Mesendoderm (in vitro differentiated cells): ENCODE data around the gene USP7.

Source experiments
- DNase-seq: peaks from one replicate; pipeline ENCODE4 v3.0.0; 2013
- H2AK5ac ChIP-seq: 2 replicates; pipeline ENCODE4 v1.6.1; 2013; ENCODE audit warnings: low read length, inconsistent platforms
- H2BK120ac ChIP-seq: 2 replicates; pipeline ENCODE4 v1.6.1; 2013; ENCODE audit warnings: low read depth, mild to moderate bottlenecking, low read length, moderate library complexity, mixed read lengths
- H2BK15ac ChIP-seq: replicated peaks from 2 replicates; pipeline ENCODE4 v1.6.1; 2013; ENCODE audit warnings: low read depth, mild to moderate bottlenecking, moderate library complexity
- H2BK5ac ChIP-seq: 2 replicates; pipeline ENCODE4 v1.6.1; 2013; ENCODE audit warnings: low read length, inconsistent platforms
- H3K18ac ChIP-seq: 2 replicates; pipeline ENCODE4 v1.6.1; 2013; ENCODE audit warnings: mild to moderate bottlenecking, low read length, mixed read lengths
- H3K23ac ChIP-seq: one replicate; pipeline ENCODE4 v1.6.1; 2013; ENCODE audit warnings: low read length
- H3K27ac ChIP-seq: 2 replicates; pipeline ENCODE4 v1.5.1; 2013; ENCODE audit warnings: low read depth, mild to moderate bottlenecking, inconsistent platforms, low read length, moderate library complexity
- H3K27me3 ChIP-seq: 2 replicates; pipeline ENCODE4 v1.6.1; 2013; ENCODE audit warnings: low read length, control low read depth, mild to moderate bottlenecking, inconsistent platforms; ENCODE audit not compliant: insufficient read depth, poor library complexity
- H3K36me3 ChIP-seq: 2 replicates; pipeline ENCODE4 v1.6.1; 2013; ENCODE audit warnings: low read length, inconsistent platforms; ENCODE audit not compliant: control insufficient read depth, insufficient read depth
- H3K4ac ChIP-seq: one replicate; pipeline ENCODE4 v1.6.1; 2013; ENCODE audit warnings: low read depth, mild to moderate bottlenecking, low read length, moderate library complexity
- H3K4me1 ChIP-seq: 2 replicates; pipeline ENCODE4 v1.6.1; 2013; ENCODE audit warnings: low read depth, low read length, inconsistent platforms; ENCODE audit not compliant: control insufficient read depth
- H3K4me2 ChIP-seq: 2 replicates; pipeline ENCODE4 v1.6.1; 2013; ENCODE audit warnings: low read length
- H3K4me3 ChIP-seq: 2 replicates; pipeline ENCODE4 v1.5.1; 2013; ENCODE audit warnings: mild to moderate bottlenecking, low read length
- H3K56ac ChIP-seq: one replicate; pipeline ENCODE4 v1.6.1; 2013; ENCODE audit warnings: low read length
- H3K79me1 ChIP-seq: 2 replicates; pipeline ENCODE4 v1.6.1; 2013; ENCODE audit warnings: low read length, inconsistent platforms
- H3K79me2 ChIP-seq: 2 replicates; pipeline ENCODE4 v1.6.1; 2013; ENCODE audit warnings: mild to moderate bottlenecking, low read length; ENCODE audit not compliant: control insufficient read depth, insufficient read depth
- H3K9ac ChIP-seq: 2 replicates; pipeline ENCODE4 v1.6.1; 2013; ENCODE audit warnings: low read length, inconsistent platforms
- H4K5ac ChIP-seq: one replicate; pipeline ENCODE4 v1.6.1; 2013; ENCODE audit warnings: low read length
- H4K8ac ChIP-seq: one replicate; pipeline ENCODE4 v1.6.1; 2013; ENCODE audit warnings: low read depth, mild to moderate bottlenecking, control low read depth, low read length, moderate library complexity
- WGBS: extraction: QIAGEN DNeasy Blood & Tissue Kit; methylation state at CpG from one replicate; pipeline ENCODE4 v1.1.7; 2013; ENCODE audit warnings: low lambda C conversion rate, missing lambda C conversion rate; ENCODE audit not compliant: insufficient coverage; ENCODE audit errors: extremely low coverage; 5-methylcytosine and 5-hydroxymethylcytosine counted together

Gene USP7

GRCh38 chr16:9007177-9007794, 43.6 kb upstream of the USP7 start:
- no peaks in the 10 kb centered on the region for H3K79me2 ChIP-seq
- no peak overlapping the region for H3K27ac ChIP-seq
- no peak for DNase-seq
- H3K4me3 ChIP-seq: no peak overlapping the region
- H3K36me3 ChIP-seq: no peaks in the 10 kb centered on the region
- no peak overlapping the region for H2BK120ac ChIP-seq
- no peaks in the 10 kb centered on the region for H3K4me1 ChIP-seq
- no peak overlapping the region for H3K23ac ChIP-seq
- H3K79me1 ChIP-seq: no peaks in the 10 kb centered on the region
- no peaks in the 10 kb centered on the region for H3K27me3 ChIP-seq
- no peak overlapping the region for H3K56ac ChIP-seq
- no peak overlapping the region for H4K8ac ChIP-seq
- H2BK5ac ChIP-seq: no peak overlapping the region
- no peak overlapping the region for H2BK15ac ChIP-seq
- H3K4ac ChIP-seq: no peak overlapping the region
- WGBS: no CpG with 5 or more reads among the region's 17 CpGs
- no peak overlapping the region for H3K4me2 ChIP-seq
- H4K5ac ChIP-seq: no peak overlapping the region
- H3K9ac ChIP-seq: no peak overlapping the region
- no peak overlapping the region for H2AK5ac ChIP-seq
- H3K18ac ChIP-seq: no peak overlapping the region

- Histone ChIP-seq H3K23ac (no peak overlapping the region), H3K56ac (no peak overlapping the region), H3K4me2 (no peak overlapping the region), H3K27me3 (no peaks in the 10 kb centered on the region), H2AK5ac (no peak overlapping the region), H3K4ac (no peak overlapping the region), H3K4me3 (no peak overlapping the region), H3K9ac (no peak overlapping the region), H3K79me1 (no peaks in the 10 kb centered on the region), H4K8ac (no peak overlapping the region), H3K79me2 (no peaks in the 10 kb centered on the region), H3K18ac (no peak overlapping the region), H2BK5ac (no peak overlapping the region), H2BK120ac (no peak overlapping the region), H3K4me1 (no peaks in the 10 kb centered on the region), H4K5ac (no peak overlapping the region), H2BK15ac (no peak overlapping the region), H3K27ac (no peak overlapping the region), H3K36me3 (no peaks in the 10 kb centered on the region)
- WGBS: no CpG with 5 or more reads among the region's 4 CpGs
- DNase-seq: no peak
Observed at GRCh38 chr16:9004183-9004582, 40.5 kb upstream of the USP7 start.

GRCh38 chr16:9003763-9004162, 40.1 kb upstream of the USP7 start:
- Histone ChIP-seq H2AK5ac (no peak overlapping the region), H3K27me3 (no peaks in the 10 kb centered on the region), H3K4me3 (no peak overlapping the region), H3K79me2 (no peaks in the 10 kb centered on the region), H3K23ac (no peak overlapping the region), H3K4me1 (no peaks in the 10 kb centered on the region), H3K56ac (no peak overlapping the region), H3K79me1 (no peaks in the 10 kb centered on the region), H3K27ac (no peak overlapping the region), H3K18ac (no peak overlapping the region), H2BK5ac (no peak overlapping the region), H3K4me2 (no peak overlapping the region), H4K5ac (no peak overlapping the region), H3K9ac (no peak overlapping the region), H3K4ac (no peak overlapping the region), H4K8ac (no peak overlapping the region), H3K36me3 (no peaks in the 10 kb centered on the region), H2BK15ac (no peak overlapping the region), H2BK120ac (no peak overlapping the region)
- no CpG with 5 or more reads among the region's 3 CpGs for WGBS
- DNase-seq: no peak

GRCh38 chr16:9003322-9003721, 39.6 kb upstream of the USP7 start:
- DNase-seq: no peak
- no peak overlapping the region for H3K56ac ChIP-seq
- H3K79me1 ChIP-seq: no peaks in the 10 kb centered on the region
- no peak overlapping the region for H2BK5ac ChIP-seq
- no CpG with 5 or more reads among the region's 5 CpGs for WGBS
- no peak overlapping the region for H4K8ac ChIP-seq
- H3K4me1 ChIP-seq: no peaks in the 10 kb centered on the region
- no peak overlapping the region for H3K27ac ChIP-seq
- H2BK120ac ChIP-seq: no peak overlapping the region
- no peak overlapping the region for H3K23ac ChIP-seq
- H3K4ac ChIP-seq: no peak overlapping the region
- H3K4me2 ChIP-seq: no peak overlapping the region
- H2BK15ac ChIP-seq: no peak overlapping the region
- no peak overlapping the region for H4K5ac ChIP-seq
- no peak overlapping the region for H2AK5ac ChIP-seq
- H3K18ac ChIP-seq: no peak overlapping the region
- no peak overlapping the region for H3K4me3 ChIP-seq
- H3K9ac ChIP-seq: no peak overlapping the region
- H3K36me3 ChIP-seq: no peaks in the 10 kb centered on the region
- H3K27me3 ChIP-seq: no peaks in the 10 kb centered on the region
- H3K79me2 ChIP-seq: no peaks in the 10 kb centered on the region

- H3K4me1 ChIP-seq: no peaks in the 10 kb centered on the region
- no peak overlapping the region for H3K4me3 ChIP-seq
- no peak overlapping the region for H2BK15ac ChIP-seq
- no peak overlapping the region for H2BK120ac ChIP-seq
- H3K18ac ChIP-seq: no peak overlapping the region
- no peaks in the 10 kb centered on the region for H3K27me3 ChIP-seq
- no CpG with 5 or more reads among the region's 2 CpGs for WGBS
- no peak overlapping the region for H3K4me2 ChIP-seq
- H3K4ac ChIP-seq: no peak overlapping the region
- H4K8ac ChIP-seq: no peak overlapping the region
- no peaks in the 10 kb centered on the region for H3K79me1 ChIP-seq
- H2BK5ac ChIP-seq: no peak overlapping the region
- no peak overlapping the region for H2AK5ac ChIP-seq
- no peaks in the 10 kb centered on the region for H3K36me3 ChIP-seq
- H3K79me2 ChIP-seq: no peaks in the 10 kb centered on the region
- DNase-seq: no peak
- no peak overlapping the region for H3K27ac ChIP-seq
- H4K5ac ChIP-seq: no peak overlapping the region
- no peak overlapping the region for H3K9ac ChIP-seq
- H3K56ac ChIP-seq: no peak overlapping the region
- H3K23ac ChIP-seq: no peak overlapping the region
Observed at GRCh38 chr16:9002042-9002441, 38.3 kb upstream of the USP7 start.

GRCh38 chr16:9000664-9001063, 37.0 kb upstream of the USP7 start:
- H3K4ac ChIP-seq: no peak overlapping the region
- no peak overlapping the region for H3K4me2 ChIP-seq
- no peaks in the 10 kb centered on the region for H3K79me2 ChIP-seq
- no peak overlapping the region for H2BK5ac ChIP-seq
- H3K27ac ChIP-seq: no peak overlapping the region
- no peak overlapping the region for H4K8ac ChIP-seq
- no CpG with 5 or more reads among the region's 2 CpGs for WGBS
- H3K23ac ChIP-seq: no peak overlapping the region
- H3K9ac ChIP-seq: no peak overlapping the region
- H3K4me3 ChIP-seq: no peak overlapping the region
- no peaks in the 10 kb centered on the region for H3K4me1 ChIP-seq
- H3K18ac ChIP-seq: no peak overlapping the region
- no peaks in the 10 kb centered on the region for H3K27me3 ChIP-seq
- no peak for DNase-seq
- no peak overlapping the region for H2BK120ac ChIP-seq
- no peaks in the 10 kb centered on the region for H3K36me3 ChIP-seq
- no peaks in the 10 kb centered on the region for H3K79me1 ChIP-seq
- H2BK15ac ChIP-seq: no peak overlapping the region
- H2AK5ac ChIP-seq: no peak overlapping the region
- H4K5ac ChIP-seq: no peak overlapping the region
- no peak overlapping the region for H3K56ac ChIP-seq
